ENCODE results near the gene TSPEAR. TPM values are rescaled to one million over a fixed set of nuclear protein-coding genes. Genes with fewer than 3 reads are reported as not detected.

Gene TSPEAR
- total RNA-seq, 4 donors from 2014 or later = under 0.01 to 0.23 TPM; not detected in 2

- 83% methylated on average over 16 of the region's 21 CpGs for WGBS
- Histone ChIP-seq H3K36me3 (no peaks in the 10 kb centered on the region), H3K9me3 (no peaks in the 10 kb centered on the region), H3K4me3 (no peak overlapping the region), H3K27me3 (peaks cover 0 to 46% (median 0%) of the 10 kb centered on the region in 4 donors), H3K27ac (replicated peaks in 1 of 4) (no peak overlapping the region), H3K4me1 (no peaks in the 10 kb centered on the region)
- no peak for DNase-seq (ENCODE audit: extremely low spot score)
- intact Hi-C loops (cut with DNase I) = no loop called here
- no peak for TF ChIP-seq CTCF (IDR thresholded peaks at IDR 0.05)
- no peak for TF ChIP-seq POLR2AphosphoS5 (IDR thresholded peaks at IDR 0.05)
These were observed 177.3 kb downstream of the TSPEAR start for GRCh38 chr21:44533891-44534627.

- DNase-seq (ENCODE audit: extremely low spot score) = no peak
- Histone ChIP-seq H3K9me3 (no peaks in the 10 kb centered on the region), H3K27me3 (peaks cover 0 to 43% (median 0%) of the 10 kb centered on the region in 4 donors), H3K36me3 (no peaks in the 10 kb centered on the region), H3K4me3 (no peak overlapping the region), H3K4me1 (no peaks in the 10 kb centered on the region), H3K27ac (replicated peaks in 1 of 4) (no peak overlapping the region)
- 95% methylated on average over 27 of the region's 37 CpGs for WGBS
- intact Hi-C loops (cut with DNase I) = no loop called here
- TF ChIP-seq CTCF (IDR thresholded peaks at IDR 0.05) (no peak), POLR2A (IDR thresholded peaks at IDR 0.05; ENCODE audit: low read depth) (no peak), POLR2AphosphoS5 (IDR thresholded peaks at IDR 0.05) (no peak), EP300 (IDR thresholded peaks at IDR 0.05) (no peak)
These were observed 178.1 kb downstream of the TSPEAR start for GRCh38 chr21:44533121-44533890.

DNA sequence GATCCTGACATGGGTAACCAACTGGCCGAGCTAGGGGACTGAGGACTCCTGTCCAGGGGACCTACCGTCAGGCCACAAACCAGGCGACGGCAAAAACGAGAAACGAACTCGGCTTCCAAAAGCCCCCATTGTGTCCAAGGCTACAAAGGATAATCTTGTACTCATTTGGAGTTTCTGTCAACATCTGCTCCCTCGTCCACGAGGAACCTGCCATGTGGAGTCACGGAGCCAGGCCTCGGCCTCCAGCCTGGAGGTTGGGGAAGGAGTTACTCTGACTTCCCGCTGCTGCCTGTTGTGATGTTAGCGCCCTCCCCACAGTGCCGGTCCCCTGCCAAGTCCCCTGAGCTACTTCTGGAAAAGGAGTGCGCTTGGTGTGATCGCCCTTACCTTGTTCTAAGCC is 178.7 kb downstream of the TSPEAR start:
- Histone ChIP-seq H3K4me3 (no peak overlapping the region), H3K27ac (replicated peaks in 1 of 4) (no peak overlapping the region), H3K9me3 (no peaks in the 10 kb centered on the region), H3K27me3 (peaks cover 0 to 49% (median 0%) of the 10 kb centered on the region in 4 donors), H3K36me3 (no peaks in the 10 kb centered on the region), H3K4me1 (no peaks in the 10 kb centered on the region)
- intact Hi-C loops (cut with DNase I) = no loop called here
- 92% methylated on average over 16 of the region's 16 CpGs for WGBS
- no peak for TF ChIP-seq EP300 (IDR thresholded peaks at IDR 0.05)
- TF ChIP-seq POLR2A (IDR thresholded peaks at IDR 0.05; ENCODE audit: low read depth) = no peak
- no peak for TF ChIP-seq POLR2AphosphoS5 (IDR thresholded peaks at IDR 0.05)
- no peak for TF ChIP-seq CTCF (IDR thresholded peaks at IDR 0.05)
- DNase-seq (ENCODE audit: extremely low spot score) = no peak

GRCh38 chr21:44531606-44532564 is 179.5 kb downstream of the TSPEAR start:
- H3K27me3 ChIP-seq = peaks cover 0 to 51% (median 0%) of the 10 kb centered on the region in 4 donors
- H3K4me1 ChIP-seq = no peaks in the 10 kb centered on the region
- TF ChIP-seq CTCF (IDR thresholded peaks at IDR 0.05) = no peak
- no peak for TF ChIP-seq POLR2A (IDR thresholded peaks at IDR 0.05; ENCODE audit: low read depth)
- no peak for TF ChIP-seq POLR2AphosphoS5 (IDR thresholded peaks at IDR 0.05)
- TF ChIP-seq EP300 (IDR thresholded peaks at IDR 0.05) = no peak
- H3K9me3 ChIP-seq = no peaks in the 10 kb centered on the region
- H3K36me3 ChIP-seq = no peaks in the 10 kb centered on the region
- DNase-seq (ENCODE audit: extremely low spot score) = no peak
- H3K27ac ChIP-seq (replicated peaks in 1 of 4) = no peak overlapping the region
- WGBS = 80% methylated on average over 30 of the region's 30 CpGs
- H3K4me3 ChIP-seq = no peak overlapping the region
- intact Hi-C loops (cut with DNase I) = no loop called here
